Measurements from ENCODE around the gene IL4R.

- TF ChIP-seq, protein P1, sequence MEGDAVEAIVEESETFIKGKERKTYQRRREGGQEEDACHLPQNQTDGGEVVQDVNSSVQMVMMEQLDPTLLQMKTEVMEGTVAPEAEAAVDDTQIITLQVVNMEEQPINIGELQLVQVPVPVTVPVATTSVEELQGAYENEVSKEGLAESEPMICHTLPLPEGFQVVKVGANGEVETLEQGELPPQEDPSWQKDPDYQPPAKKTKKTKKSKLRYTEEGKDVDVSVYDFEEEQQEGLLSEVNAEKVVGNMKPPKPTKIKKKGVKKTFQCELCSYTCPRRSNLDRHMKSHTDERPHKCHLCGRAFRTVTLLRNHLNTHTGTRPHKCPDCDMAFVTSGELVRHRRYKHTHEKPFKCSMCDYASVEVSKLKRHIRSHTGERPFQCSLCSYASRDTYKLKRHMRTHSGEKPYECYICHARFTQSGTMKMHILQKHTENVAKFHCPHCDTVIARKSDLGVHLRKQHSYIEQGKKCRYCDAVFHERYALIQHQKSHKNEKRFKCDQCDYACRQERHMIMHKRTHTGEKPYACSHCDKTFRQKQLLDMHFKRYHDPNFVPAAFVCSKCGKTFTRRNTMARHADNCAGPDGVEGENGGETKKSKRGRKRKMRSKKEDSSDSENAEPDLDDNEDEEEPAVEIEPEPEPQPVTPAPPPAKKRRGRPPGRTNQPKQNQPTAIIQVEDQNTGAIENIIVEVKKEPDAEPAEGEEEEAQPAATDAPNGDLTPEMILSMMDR (IDR thresholded peaks at IDR 0.05; ENCODE audit: low read length) = no peak
- no peak for TF ChIP-seq EZH2 (optimal IDR thresholded peaks at IDR 0.05; ENCODE audit: low read depth, low read length)
- TF ChIP-seq EZH2phosphoT487 (IDR thresholded peaks at IDR 0.05; ENCODE audit: low read length) = no peak
These were observed 31.4 kb downstream of the IL4R start for GRCh38 chr16:27345201-27345600.
